CD8-positive, alpha-beta memory T cell (primary cell): ENCODE data around the gene IRF5. TPM values are rescaled to one million over a fixed set of nuclear protein-coding genes. Genes with fewer than 3 reads are reported as not detected.

ENCODE experiments used
- CTCF ChIA-PET: fragments of 350-600 bp; sonication (Branson Sonifier 250); formaldehyde crosslinking; loops from one replicate; lab custom pipeline; 2021; ENCODE audit warnings: antibody characterized with exemption; lab: Charles Lee
- POLR2A ChIA-PET: fragments of 350-600 bp; sonication (Branson Sonifier 250); formaldehyde crosslinking; loops from one replicate; lab custom pipeline; 2021; ENCODE audit warnings: antibody characterized with exemption; lab: Charles Lee
- DNase-seq, 5 donors: peaks; one replicate each; pipeline versions ENCODE4 v3.0.0 to v3.0.0-alpha.2; 2020 to 2022; ENCODE audit warnings: mixed read lengths in 1 of 5
- H3K27ac ChIP-seq: one replicate; pipeline ENCODE4 v1.7.0; 2013; ENCODE audit warnings: low read depth, mild to moderate bottlenecking, low read length, moderate library complexity
- H3K27me3 ChIP-seq: 2 replicates; pipeline ENCODE4 v1.7.0; 2013; ENCODE audit warnings: low read length, mild to moderate bottlenecking; ENCODE audit not compliant: insufficient read depth, poor library complexity, severe bottlenecking
- H3K36me3 ChIP-seq: 2 replicates; pipeline ENCODE4 v1.7.0; 2013; ENCODE audit warnings: mild to moderate bottlenecking, low read length, moderate library complexity; ENCODE audit not compliant: insufficient read depth
- H3K4me1 ChIP-seq: 2 replicates; pipeline ENCODE4 v1.7.0; 2013; ENCODE audit warnings: mild to moderate bottlenecking, low read length, moderate library complexity; ENCODE audit not compliant: insufficient read depth
- H3K4me3 ChIP-seq: 2 replicates; pipeline ENCODE4 v1.7.0; 2013; ENCODE audit warnings: mild to moderate bottlenecking, low read length
- H3K9me3 ChIP-seq: 2 replicates; pipeline ENCODE4 v1.7.0; 2013; ENCODE audit warnings: mild to moderate bottlenecking, low read length
- H3K27ac Mint-ChIP-seq, 8 donors: one replicate each; pipeline ENCODE4 v1.8.0; 2020 to 2021; ENCODE audit warnings: mixed read lengths in 8 of 8, mild to moderate bottlenecking in 6 of 8, inconsistent platforms in 3 of 8, moderate library complexity in 3 of 8
- H3K27me3 Mint-ChIP-seq, 2 donors: one replicate each; pipeline ENCODE4 v1.8.0; 2020 to 2021; ENCODE audit warnings: mixed read lengths in 2 of 2, mild to moderate bottlenecking in 1 of 2, moderate library complexity in 1 of 2
- H3K36me3 Mint-ChIP-seq, 3 donors: one replicate each; pipeline ENCODE4 v1.8.0; 2020 to 2021; ENCODE audit warnings: mixed read lengths in 3 of 3, inconsistent platforms in 1 of 3, mild to moderate bottlenecking in 1 of 3
- H3K4me1 Mint-ChIP-seq, 3 donors: one replicate each; pipeline ENCODE4 v1.8.0; 2020 to 2021; ENCODE audit warnings: mixed read lengths in 3 of 3, inconsistent platforms in 1 of 3, mild to moderate bottlenecking in 1 of 3
- H3K4me3 Mint-ChIP-seq, 7 donors: one replicate each; pipeline ENCODE4 v1.8.0; 2020 to 2021; ENCODE audit warnings: mixed read lengths in 7 of 7, mild to moderate bottlenecking in 6 of 7, moderate library complexity in 4 of 7, inconsistent platforms in 2 of 7
- H3K9me3 Mint-ChIP-seq, 5 donors: one replicate each; pipeline ENCODE4 v1.8.0; 2020 to 2022; ENCODE audit warnings: mixed read lengths in 5 of 5, mild to moderate bottlenecking in 3 of 5, moderate library complexity in 2 of 5, inconsistent platforms in 1 of 5
- polyA plus RNA-seq: library from polyadenylated mRNA; unstranded; fragments of 300-500 nt; fragmentation: Illumina TruSeq; gene quantifications from one replicate; pipeline ENCODE4 v1.2.3, GENCODE V29; 2021
- total RNA-seq, 2 experiments: library from RNA; stranded (reverse); gene quantifications; one replicate each; pipeline ENCODE4 v1.2.3, GENCODE V29; 2021

The IRF5 gene
- total and polyA plus RNA-seq, 3 experiments from 2014 or later, result 7.1 to 15.2 (median 7.8) TPM

DNA sequence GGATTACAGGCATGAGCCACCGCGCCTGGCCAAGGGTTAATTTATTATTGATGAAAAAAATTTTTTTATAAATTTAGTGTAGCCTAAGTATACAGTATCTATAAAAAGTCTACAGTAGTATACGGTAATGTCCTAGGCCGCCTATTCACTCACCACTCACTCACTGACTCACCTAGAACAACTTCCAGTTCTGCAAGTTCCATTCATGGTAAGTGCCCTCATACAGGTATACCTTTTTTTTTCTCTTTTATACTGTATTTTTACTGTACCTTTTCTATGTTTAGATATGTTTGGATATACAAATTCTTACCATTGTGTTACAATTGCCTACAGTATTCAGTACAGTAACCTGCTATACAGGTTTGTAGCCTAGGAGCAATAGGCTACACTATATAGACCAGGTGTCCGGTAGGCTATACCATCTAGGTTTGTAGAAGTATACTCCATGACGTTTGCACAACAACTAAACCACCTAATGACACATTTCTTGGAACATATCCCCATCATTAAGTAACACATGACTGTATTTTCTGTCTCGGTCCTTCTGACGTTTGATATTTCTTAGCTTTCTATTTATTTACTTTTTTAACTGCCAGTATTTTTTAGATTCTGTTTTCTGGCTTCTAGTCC is 23.4 kb downstream of the IRF5 start:
- H3K27me3 Mint-ChIP-seq, result no peaks in the 10 kb centered on the region

DNA sequence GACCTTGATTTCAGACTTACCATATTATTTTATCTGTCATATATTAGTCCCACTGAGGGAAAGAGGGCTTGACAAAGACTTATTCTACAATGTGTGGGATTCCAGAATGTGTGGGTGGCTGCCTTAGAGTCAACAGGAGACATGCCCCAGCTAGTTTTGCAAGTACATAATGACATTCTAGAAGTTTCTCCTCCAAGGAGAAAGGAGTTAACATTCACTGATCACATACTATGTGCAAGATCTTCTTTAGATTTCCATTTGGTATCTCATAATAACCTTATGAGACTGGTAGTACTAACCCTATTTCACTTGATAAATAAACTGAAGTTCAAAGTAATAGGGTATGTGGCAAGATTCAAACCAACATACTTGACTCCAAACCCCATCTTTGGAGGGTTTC is 25.2 kb downstream of the IRF5 start:
- Histone ChIP-seq H3K9me3 (no peaks in the 10 kb centered on the region), H3K36me3 (peaks cover 47% of the 10 kb centered on the region), H3K4me3 (no peak overlapping the region), H3K27me3 (no peaks in the 10 kb centered on the region), H3K27ac (no peak overlapping the region), H3K4me1 (no peaks in the 10 kb centered on the region)
- POLR2A ChIA-PET, result no interaction called here
- Mint-ChIP-seq H3K9me3 (no peaks in the 10 kb centered on the region), H3K4me3 (no peak overlapping the region), H3K27ac (peak overlapping the region in 3 of 8 donors; percentile 16 to 42 (median 26)), H3K4me1 (peaks cover 0 to 4% (median 3%) of the 10 kb centered on the region in 3 donors), H3K36me3 (peaks cover 0 to 83% (median 30%) of the 10 kb centered on the region in 3 donors), H3K27me3 (no peaks in the 10 kb centered on the region)
- no peak for DNase-seq
- CTCF ChIA-PET, result interaction anchor here (1.3 kb wide), 1 partner anchor 129 kb away, joined by 3 read pairs; no protein-coding TSS in a partner anchor

More for the DNA sequence above, 23.4 kb downstream of the IRF5 start:
- Histone ChIP-seq H3K27ac (no peak overlapping the region), H3K27me3 (no peaks in the 10 kb centered on the region), H3K4me3 (no peak overlapping the region), H3K4me1 (no peaks in the 10 kb centered on the region), H3K36me3 (peaks cover 46% of the 10 kb centered on the region), H3K9me3 (no peaks in the 10 kb centered on the region)
- peaks cover 0 to 4% (median 3%) of the 10 kb centered on the region in 3 donors for H3K4me1 Mint-ChIP-seq
- H3K4me3 Mint-ChIP-seq, result no peak overlapping the region
- H3K36me3 Mint-ChIP-seq, result peaks cover 0 to 83% (median 31%) of the 10 kb centered on the region in 3 donors
- CTCF ChIA-PET, result no interaction called here
- no peak for DNase-seq
- H3K27ac Mint-ChIP-seq, result no peak overlapping the region
- H3K9me3 Mint-ChIP-seq, result no peaks in the 10 kb centered on the region
- POLR2A ChIA-PET, result no interaction called here

DNA sequence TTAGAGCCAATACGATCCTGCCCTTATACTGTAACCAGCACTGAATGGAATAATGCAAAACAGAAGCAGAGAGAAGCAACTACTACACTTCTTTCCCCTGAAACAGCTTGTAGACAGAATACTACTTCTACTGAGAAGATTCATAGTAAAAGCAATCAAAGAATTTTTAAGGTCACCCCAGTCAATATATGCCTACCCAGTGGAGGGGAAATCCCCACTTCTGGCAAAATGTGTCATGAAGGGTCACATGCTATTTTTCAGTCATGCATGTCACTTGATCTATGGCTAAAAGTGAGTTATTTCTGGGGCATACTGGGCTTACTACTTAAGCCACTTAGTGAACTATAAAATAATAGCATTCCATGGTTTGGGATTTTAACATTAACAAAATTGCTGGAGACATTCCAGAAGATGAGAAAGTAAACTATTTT is 25.6 kb downstream of the IRF5 start:
- Histone ChIP-seq H3K36me3 (peaks cover 47% of the 10 kb centered on the region), H3K4me1 (no peaks in the 10 kb centered on the region), H3K27ac (no peak overlapping the region), H3K27me3 (no peaks in the 10 kb centered on the region), H3K4me3 (no peak overlapping the region), H3K9me3 (no peaks in the 10 kb centered on the region)
- no peak for DNase-seq
- peak overlapping the region in 2 of 8 donors; percentile 16 to 18 for H3K27ac Mint-ChIP-seq
- H3K9me3 Mint-ChIP-seq, result no peaks in the 10 kb centered on the region
- POLR2A ChIA-PET, result no interaction called here
- H3K4me1 Mint-ChIP-seq, result peaks cover 0 to 4% (median 3%) of the 10 kb centered on the region in 3 donors
- peaks cover 0 to 86% (median 29%) of the 10 kb centered on the region in 3 donors for H3K36me3 Mint-ChIP-seq
- no peak overlapping the region for H3K4me3 Mint-ChIP-seq
- CTCF ChIA-PET, result interaction anchor here (1.3 kb wide), 1 partner anchor 128 kb away, joined by 3 read pairs; no protein-coding TSS in a partner anchor
- H3K27me3 Mint-ChIP-seq, result no peaks in the 10 kb centered on the region

DNA sequence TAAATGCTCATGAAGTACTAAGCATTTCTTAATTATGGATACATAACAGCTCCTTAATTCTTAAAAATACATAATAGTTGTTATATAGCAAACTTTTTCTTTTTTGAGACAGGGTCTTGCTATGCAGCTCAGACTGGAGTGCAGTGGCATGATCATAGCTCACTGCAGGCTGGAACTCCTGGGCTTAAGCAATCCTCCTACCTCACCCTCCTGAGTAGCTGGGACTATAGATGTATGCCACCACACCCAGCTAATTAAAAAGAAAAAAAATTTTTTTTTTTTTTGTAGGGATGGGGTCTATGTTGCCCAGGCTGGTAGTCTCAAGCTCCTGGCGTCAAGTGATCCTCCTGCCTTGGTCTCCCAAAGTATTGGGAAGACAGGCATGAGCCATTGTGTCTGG is 30.9 kb downstream of the IRF5 start:
- Histone ChIP-seq H3K27ac (no peak overlapping the region), H3K4me1 (no peaks in the 10 kb centered on the region), H3K36me3 (peaks cover 63% of the 10 kb centered on the region), H3K9me3 (no peaks in the 10 kb centered on the region), H3K4me3 (no peak overlapping the region), H3K27me3 (no peaks in the 10 kb centered on the region)
- Mint-ChIP-seq H3K36me3 (peaks cover 6 to 85% (median 26%) of the 10 kb centered on the region in 3 donors), H3K27me3 (no peaks in the 10 kb centered on the region), H3K27ac (no peak overlapping the region), H3K4me1 (no peaks in the 10 kb centered on the region), H3K9me3 (no peaks in the 10 kb centered on the region), H3K4me3 (no peak overlapping the region)
- ChIA-PET POLR2A (no interaction called here), CTCF (no interaction called here)
- no peak for DNase-seq

DNA sequence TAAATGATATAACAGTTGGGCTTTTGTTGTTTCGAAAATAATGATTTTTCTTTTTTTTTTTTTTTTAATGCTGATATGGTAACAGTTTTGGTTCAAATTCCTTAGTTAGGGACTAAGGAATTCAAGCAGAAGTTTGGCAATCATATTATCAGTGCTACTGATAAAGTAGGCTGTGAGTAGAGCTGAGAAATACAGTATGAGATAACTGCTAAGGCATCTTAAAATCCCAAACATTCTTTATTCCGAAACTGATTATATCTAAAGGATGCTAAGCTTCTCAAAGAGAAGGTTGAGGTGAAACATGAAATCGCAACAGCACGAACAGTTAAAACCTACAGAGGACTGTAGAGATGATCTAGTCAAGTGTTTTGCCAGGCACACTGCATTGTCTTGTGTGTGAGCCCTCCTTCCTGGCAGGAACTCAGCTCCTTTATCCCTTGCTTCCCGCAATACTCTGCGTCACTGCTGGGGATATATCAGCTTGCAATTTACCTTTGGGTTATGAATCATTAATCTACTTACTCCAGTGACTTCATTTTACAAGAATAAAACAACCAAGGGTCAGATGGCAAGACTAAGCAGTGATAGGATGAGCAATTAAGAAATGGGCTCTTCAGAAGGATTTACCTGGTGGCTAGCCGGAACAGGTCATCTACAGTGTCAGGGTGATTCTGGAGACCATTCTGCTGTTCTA is 36.7 kb downstream of the IRF5 start:
- Histone ChIP-seq H3K27me3 (no peaks in the 10 kb centered on the region), H3K9me3 (no peaks in the 10 kb centered on the region), H3K4me3 (no peak overlapping the region), H3K4me1 (no peaks in the 10 kb centered on the region), H3K36me3 (peaks cover 64% of the 10 kb centered on the region), H3K27ac (no peak overlapping the region)
- Mint-ChIP-seq H3K36me3 (peaks cover 11 to 88% (median 41%) of the 10 kb centered on the region in 3 donors), H3K27ac (peak overlapping the region in 2 of 8 donors; percentile 35 to 69), H3K9me3 (no peaks in the 10 kb centered on the region), H3K27me3 (peaks cover 0 to 3% of the 10 kb centered on the region in 2 donors), H3K4me1 (no peaks in the 10 kb centered on the region), H3K4me3 (no peak overlapping the region)
- POLR2A ChIA-PET, result no interaction called here
- CTCF ChIA-PET, result interaction anchor here (0.6 to 1.5 kb wide), 2 partner anchors 49 to 118 kb away, joined by 3 to 4 read pairs; no protein-coding TSS in a partner anchor
- no peak for DNase-seq

DNA sequence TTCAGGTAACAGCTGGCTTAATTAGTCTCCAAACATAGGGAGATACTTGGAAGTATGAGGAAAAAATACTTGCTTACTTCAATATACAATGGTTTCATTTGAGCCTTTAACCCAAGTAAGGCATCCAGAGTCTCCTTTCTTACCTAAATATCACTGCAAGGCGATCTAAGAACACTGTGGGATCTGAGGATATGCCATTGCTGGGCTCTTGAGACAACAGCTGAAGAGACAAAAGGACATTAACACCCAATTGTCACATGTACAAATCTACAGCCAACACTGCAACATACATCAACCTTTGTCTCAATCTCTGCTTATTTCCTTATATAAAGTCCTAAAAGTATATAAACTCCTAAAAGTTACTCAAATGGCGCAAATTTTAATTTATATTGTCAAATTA is 44.4 kb downstream of the IRF5 start:
- CTCF ChIA-PET, result interaction anchor here (2.7 kb wide), 1 partner anchor 109 kb away, joined by 7 read pairs; no protein-coding TSS in a partner anchor
- Mint-ChIP-seq H3K36me3 (peaks cover 13 to 84% (median 28%) of the 10 kb centered on the region in 3 donors), H3K4me1 (no peaks in the 10 kb centered on the region), H3K9me3 (no peaks in the 10 kb centered on the region), H3K27ac (peak overlapping the region in 1 of 8 donors; percentile 32), H3K4me3 (no peak overlapping the region), H3K27me3 (no peaks in the 10 kb centered on the region)
- POLR2A ChIA-PET, result no interaction called here
- H3K4me1 ChIP-seq, result no peaks in the 10 kb centered on the region
- H3K27ac ChIP-seq, result no peak overlapping the region
- H3K4me3 ChIP-seq, result no peak overlapping the region
- no peak for DNase-seq
- H3K9me3 ChIP-seq, result no peaks in the 10 kb centered on the region
- no peaks in the 10 kb centered on the region for H3K27me3 ChIP-seq
- H3K36me3 ChIP-seq, result peaks cover 56% of the 10 kb centered on the region

DNA sequence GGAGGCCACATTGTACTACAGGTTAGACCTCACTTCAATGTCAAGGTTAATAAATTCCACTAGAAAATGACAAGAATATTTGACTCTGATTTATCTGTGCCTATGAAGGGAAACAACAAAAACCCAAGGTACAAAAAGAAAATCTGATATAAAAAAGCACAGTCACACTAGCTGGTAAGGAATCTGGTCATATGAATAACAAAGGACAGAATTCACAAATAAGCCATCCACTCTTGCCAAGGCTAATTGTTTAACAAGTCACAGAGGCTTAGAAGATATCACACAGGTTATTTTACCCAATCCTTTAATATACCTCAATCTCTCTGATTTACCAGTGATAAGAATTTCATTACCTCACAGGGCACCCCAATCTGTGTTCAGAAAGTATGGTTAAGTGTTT is 47.9 kb downstream of the IRF5 start:
- H3K36me3 Mint-ChIP-seq, result peaks cover 7 to 84% (median 27%) of the 10 kb centered on the region in 3 donors
- H3K9me3 Mint-ChIP-seq, result no peaks in the 10 kb centered on the region
- no peak overlapping the region for H3K27ac ChIP-seq
- H3K27ac Mint-ChIP-seq, result peak overlapping the region in 1 of 8 donors; percentile 34
- H3K27me3 Mint-ChIP-seq, result no peaks in the 10 kb centered on the region
- no peaks in the 10 kb centered on the region for H3K27me3 ChIP-seq
- no peaks in the 10 kb centered on the region for H3K4me1 ChIP-seq
- CTCF ChIA-PET, result no interaction called here
- H3K4me1 Mint-ChIP-seq, result peaks cover 0 to 1% (median 0%) of the 10 kb centered on the region in 3 donors
- H3K4me3 Mint-ChIP-seq, result no peak overlapping the region
- H3K9me3 ChIP-seq, result no peaks in the 10 kb centered on the region
- no peak for DNase-seq
- H3K4me3 ChIP-seq, result no peak overlapping the region
- peaks cover 37% of the 10 kb centered on the region for H3K36me3 ChIP-seq
- POLR2A ChIA-PET, result no interaction called here

DNA sequence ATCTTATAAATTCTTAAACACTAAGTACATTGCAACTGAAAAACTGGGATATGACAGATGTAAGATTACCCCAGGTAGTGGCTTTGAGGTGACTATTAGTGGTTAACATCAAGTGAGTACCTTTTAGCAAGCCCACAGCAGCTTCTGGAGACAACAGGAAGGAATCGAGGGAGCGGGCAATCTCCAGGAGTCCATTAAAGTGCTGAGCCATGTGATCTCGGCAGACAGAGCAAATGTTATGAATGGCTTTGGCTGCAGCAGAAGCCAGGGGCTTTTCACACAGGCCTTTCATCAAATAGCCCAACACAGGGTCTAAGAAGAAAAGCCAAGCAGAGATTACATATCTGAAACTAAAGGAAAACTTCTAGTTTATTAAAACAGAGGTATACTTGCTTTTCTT is 48.9 kb downstream of the IRF5 start:
- no peaks in the 10 kb centered on the region for H3K4me1 ChIP-seq
- no peak for DNase-seq
- ChIA-PET CTCF (no interaction called here), POLR2A (no interaction called here)
- H3K27me3 ChIP-seq, result no peaks in the 10 kb centered on the region
- H3K9me3 ChIP-seq, result no peaks in the 10 kb centered on the region
- Mint-ChIP-seq H3K36me3 (peaks cover 7 to 86% (median 24%) of the 10 kb centered on the region in 3 donors), H3K9me3 (no peaks in the 10 kb centered on the region), H3K4me1 (peaks cover 0 to 1% (median 0%) of the 10 kb centered on the region in 3 donors), H3K4me3 (no peak overlapping the region), H3K27me3 (no peaks in the 10 kb centered on the region), H3K27ac (no peak overlapping the region)
- H3K27ac ChIP-seq, result no peak overlapping the region
- peaks cover 37% of the 10 kb centered on the region for H3K36me3 ChIP-seq
- H3K4me3 ChIP-seq, result no peak overlapping the region
